GM12892 (cell line): ENCODE results near the gene AHDC1.

Source experiments
- POLR2A ChIP-seq: IDR thresholded peaks from 2 replicates; pipeline ENCODE4 v1.6.1; 2011; ENCODE audit warnings: low read depth, low read length, control low read depth
- TAF1 ChIP-seq: IDR thresholded peaks from 2 replicates; pipeline ENCODE4 v1.6.1; 2011; ENCODE audit warnings: low read depth, mild to moderate bottlenecking, control low read depth, low read length, borderline replicate concordance

GRCh38 chr1:27517301-27517700 is 86.6 kb downstream of the AHDC1 start:
- TF ChIP-seq TAF1 (no peak), POLR2A (no peak)
